Measurements from ENCODE around the gene GRK4.

DNA sequence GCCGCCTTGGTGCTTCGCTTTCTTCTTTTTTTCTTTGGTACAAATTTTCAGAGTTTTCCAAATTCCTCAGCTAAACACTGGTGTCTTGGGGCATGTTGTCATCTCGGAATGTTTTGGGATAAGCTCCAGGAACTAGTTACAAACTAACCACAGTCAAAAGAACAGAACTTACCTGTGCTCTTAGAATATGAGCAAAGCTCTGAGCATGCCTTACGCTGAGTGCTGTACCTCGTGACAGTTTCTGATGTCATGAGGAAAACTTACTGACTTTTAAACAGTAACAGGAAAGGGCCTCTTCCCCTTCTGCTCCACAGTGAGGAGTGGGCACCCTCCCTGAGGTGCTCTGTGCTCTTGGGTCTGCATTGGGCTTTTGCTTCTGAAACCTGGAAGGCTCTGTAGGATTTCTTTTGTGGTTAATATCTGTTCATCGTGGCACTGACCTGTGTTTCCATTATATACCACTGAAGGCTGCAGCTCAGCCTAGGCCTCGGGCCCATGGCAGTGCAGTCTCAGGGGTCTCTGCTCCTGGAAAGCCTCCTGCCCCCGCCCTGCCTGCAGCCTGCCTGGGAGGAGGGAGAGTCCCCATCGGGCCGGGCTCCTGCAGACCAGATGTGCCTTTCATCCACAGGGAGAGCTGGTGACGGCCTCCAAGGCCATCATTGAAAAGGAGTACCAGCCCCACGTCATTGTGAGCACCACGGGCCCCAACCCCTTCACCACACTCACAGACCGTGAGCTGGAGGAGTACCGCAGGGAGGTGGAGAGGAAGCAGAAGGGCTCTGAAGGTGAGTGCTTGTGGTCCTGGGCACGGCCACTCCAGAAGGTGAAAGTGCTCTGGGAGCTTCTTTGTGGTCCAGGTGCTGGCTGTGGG, 48.9 kb upstream of the GRK4 start:
- no peak for TF ChIP-seq POLR2AphosphoS5 (IDR thresholded peaks at IDR 0.05; ENCODE audit: low read depth, low read length)
- no peak for TF ChIP-seq POLR2A (IDR thresholded peaks at IDR 0.05; ENCODE audit: low read depth, low read length)
- no peak for TF ChIP-seq TAF1 (IDR thresholded peaks at IDR 0.05; ENCODE audit: low read depth, low read length)
- TF ChIP-seq PAX5 (IDR thresholded peaks at IDR 0.05; ENCODE audit: insufficient read depth, low read length, severe bottlenecking), result no peak
- TF ChIP-seq SPI1 (IDR thresholded peaks at IDR 0.05; ENCODE audit: low read depth, low read length), result no peak
- TF ChIP-seq POU2F2 (IDR thresholded peaks at IDR 0.05; ENCODE audit: low read depth, low read length), result 0 out of 2 replicates have a peak, but pooled peaks have one; percentile 37
